Natural killer cell (primary cell): ENCODE data around the gene HSBP1L1. TPM values are rescaled to one million over a fixed set of nuclear protein-coding genes. Genes with fewer than 3 reads are reported as not detected.

ENCODE experiments used
- ATAC-seq, 3 donors: fragments of 150-1000 bp in 2 of 3; fragments of 200-7000 bp in 1 of 3; cut with Tn5 transposase; 1 replicate in 1 of 3; 2 replicates in 2 of 3; pipeline ENCODE4 v1.10.0; 2021; ENCODE audit warnings: mild to moderate bottlenecking in 2 of 3, moderate library complexity in 2 of 3
- DNase-seq, 2 donors: peaks; one replicate each; pipeline versions ENCODE4 v3.0.0 to v3.0.0-alpha.2; 2013 to 2021; ENCODE audit warnings: mixed read lengths in 1 of 2
- H3K27ac ChIP-seq: one replicate; pipeline ENCODE4 v1.5.1; 2013; ENCODE audit warnings: mild to moderate bottlenecking, low read length
- H3K27me3 ChIP-seq: one replicate; pipeline ENCODE4 v1.6.1; 2013; ENCODE audit warnings: low read length; ENCODE audit not compliant: control insufficient read depth, insufficient read depth
- H3K36me3 ChIP-seq: one replicate; pipeline ENCODE4 v1.6.1; 2013; ENCODE audit warnings: low read length; ENCODE audit not compliant: control insufficient read depth, insufficient read depth
- H3K4me1 ChIP-seq: one replicate; pipeline ENCODE4 v1.6.1; 2013; ENCODE audit warnings: low read length; ENCODE audit not compliant: control insufficient read depth, insufficient read depth
- H3K4me3 ChIP-seq: one replicate; pipeline ENCODE4 v1.5.1; 2013; ENCODE audit warnings: low read length
- H3K9me3 ChIP-seq: one replicate; pipeline ENCODE4 v1.6.1; 2013; ENCODE audit warnings: low read length; ENCODE audit not compliant: control insufficient read depth, insufficient read depth
- H3K27ac Mint-ChIP-seq, 2 donors: one replicate each; pipeline ENCODE4 v1.8.0; 2022; ENCODE audit warnings: mild to moderate bottlenecking in 2 of 2, mixed read lengths in 2 of 2, moderate library complexity in 1 of 2
- H3K27me3 Mint-ChIP-seq, 2 donors: one replicate each; pipeline ENCODE4 v1.8.0; 2022; ENCODE audit warnings: low read depth in 2 of 2, mixed read lengths in 2 of 2
- H3K36me3 Mint-ChIP-seq: one replicate; pipeline ENCODE4 v1.8.0; 2022; ENCODE audit warnings: mixed read lengths
- H3K4me1 Mint-ChIP-seq, 2 donors: one replicate each; pipeline ENCODE4 v1.8.0; 2022; ENCODE audit warnings: mixed read lengths in 2 of 2
- H3K4me3 Mint-ChIP-seq: one replicate; pipeline ENCODE4 v1.8.0; 2022; ENCODE audit warnings: mild to moderate bottlenecking, moderate library complexity, mixed read lengths
- H3K9me3 Mint-ChIP-seq, 2 donors: one replicate each; pipeline ENCODE4 v1.8.0; 2022; ENCODE audit warnings: mixed read lengths in 2 of 2
- CTCF ChIP-seq: fragments of 200-600 bp; IDR thresholded peaks from one replicate; pipeline ENCODE4 v1.8.0; 2022; ENCODE audit warnings: antibody characterized with exemption
- WGBS: methylation state at CpG from one replicate; pipeline ENCODE4 v1.1.7; 2013; ENCODE audit warnings: missing lambda C conversion rate; ENCODE audit not compliant: insufficient coverage; 5-methylcytosine and 5-hydroxymethylcytosine counted together
- intact Hi-C: fragments of 100-400 bp; cut with micrococcal nuclease; formaldehyde crosslinking; loops from one replicate; pipeline ENCODE4 v1.14.2; 2022
- total RNA-seq, 4 donors: library from RNA; stranded (reverse); fragments of 120-200 nt in 1 of 4; gene quantifications; one replicate each; pipeline versions ENCODE4 v1.2.3 to v1.2.4, GENCODE V29; 2013 to 2022

The HSBP1L1 gene
- total RNA-seq, 3 donors from 2014 or later (not counting 1 experiment from before 2014, with no cell fraction given): 11.7 to 16.1 (median 13.8) TPM

GRCh38 chr18:79916546-79917168 lies 47.8 kb upstream of the HSBP1L1 start:
- peaks cover 7% of the 10 kb centered on the region for H3K36me3 ChIP-seq
- H3K27ac ChIP-seq: no peak overlapping the region
- peaks cover 8% of the 10 kb centered on the region for H3K4me1 ChIP-seq
- no peak overlapping the region for H3K27ac Mint-ChIP-seq
- ATAC-seq: no peak
- no peaks in the 10 kb centered on the region for H3K27me3 Mint-ChIP-seq
- H3K9me3 Mint-ChIP-seq: peaks cover 0 to 2% of the 10 kb centered on the region in 2 donors
- over 99% methylated on average over 24 of the region's 24 CpGs for WGBS
- TF ChIP-seq CTCF: no peak
- H3K4me3 ChIP-seq: no peak overlapping the region
- no peak for DNase-seq
- peaks cover 4 to 27% of the 10 kb centered on the region in 2 donors for H3K4me1 Mint-ChIP-seq
- H3K27me3 ChIP-seq: no peaks in the 10 kb centered on the region
- intact Hi-C loops: no loop called here
- H3K4me3 Mint-ChIP-seq: no peak overlapping the region
- no peaks in the 10 kb centered on the region for H3K36me3 Mint-ChIP-seq
- H3K9me3 ChIP-seq: peaks cover 8% of the 10 kb centered on the region

- ATAC-seq (no peak), DNase-seq (peak in 1 of 2 donors; percentile 15)
- Mint-ChIP-seq H3K27me3 (no peaks in the 10 kb centered on the region), H3K4me1 (peaks cover 4 to 31% of the 10 kb centered on the region in 2 donors), H3K9me3 (peaks cover 0 to 2% of the 10 kb centered on the region in 2 donors), H3K4me3 (no peak overlapping the region), H3K36me3 (no peaks in the 10 kb centered on the region), H3K27ac (no peak overlapping the region)
- H3K4me3 ChIP-seq: no peak overlapping the region
- H3K9me3 ChIP-seq: peaks cover 8% of the 10 kb centered on the region
- peaks cover 7% of the 10 kb centered on the region for H3K36me3 ChIP-seq
- TF ChIP-seq CTCF: no peak
- WGBS: 96% methylated on average over 28 of the region's 28 CpGs
- H3K27ac ChIP-seq: no peak overlapping the region
- intact Hi-C loops: no loop called here
- H3K27me3 ChIP-seq: no peaks in the 10 kb centered on the region
- peaks cover 8% of the 10 kb centered on the region for H3K4me1 ChIP-seq
These were observed 47.1 kb upstream of the HSBP1L1 start for GRCh38 chr18:79917169-79917852.

- Mint-ChIP-seq H3K4me1 (peaks cover 4 to 31% of the 10 kb centered on the region in 2 donors), H3K4me3 (no peak overlapping the region), H3K36me3 (no peaks in the 10 kb centered on the region), H3K27ac (no peak overlapping the region), H3K27me3 (no peaks in the 10 kb centered on the region), H3K9me3 (peaks cover 0 to 2% of the 10 kb centered on the region in 2 donors)
- Histone ChIP-seq H3K36me3 (peaks cover 7% of the 10 kb centered on the region), H3K4me1 (peaks cover 8% of the 10 kb centered on the region), H3K9me3 (peaks cover 8% of the 10 kb centered on the region), H3K27me3 (no peaks in the 10 kb centered on the region), H3K4me3 (no peak overlapping the region), H3K27ac (no peak overlapping the region)
- ATAC-seq (peak in 1 of 3 donors; percentile 38), DNase-seq (peak in 1 of 2 donors; percentile 10)
- WGBS: 93% methylated on average over 25 of the region's 25 CpGs
- intact Hi-C loops: no loop called here
- no peak for TF ChIP-seq CTCF
These were observed 46.4 kb upstream of the HSBP1L1 start for GRCh38 chr18:79917853-79918614.
